Progenitor cell of endocrine pancreas (in vitro differentiated cells): ENCODE measurements around the gene ADAMTS16. TPM values are rescaled to one million over a fixed set of nuclear protein-coding genes. Genes with fewer than 3 reads are reported as not detected.

Source experiments
- DNase-seq: peaks from one replicate; pipeline ENCODE4 v3.0.0; 2021; ENCODE audit warnings: low spot score; ENCODE audit not compliant: unreplicated experiment
- H3K27ac Mint-ChIP-seq: 2 replicates; pipeline ENCODE4 v1.8.0; 2021; ENCODE audit warnings: mild to moderate bottlenecking, moderate library complexity, mixed read lengths
- H3K27me3 Mint-ChIP-seq: 2 replicates; pipeline ENCODE4 v1.8.0; 2021; ENCODE audit warnings: mixed read lengths
- H3K36me3 Mint-ChIP-seq: 2 replicates; pipeline ENCODE4 v1.8.0; 2022; ENCODE audit warnings: mixed read lengths; ENCODE audit not compliant: insufficient read depth
- H3K4me1 Mint-ChIP-seq: 2 replicates; pipeline ENCODE4 v1.8.0; 2021; ENCODE audit warnings: low read depth, mixed read lengths
- H3K4me3 Mint-ChIP-seq: 2 replicates; pipeline ENCODE4 v1.8.0; 2021; ENCODE audit warnings: low read depth, mild to moderate bottlenecking, moderate library complexity, mixed read lengths
- H3K9me3 Mint-ChIP-seq: 2 replicates; pipeline ENCODE4 v1.8.0; 2021; ENCODE audit warnings: low read depth, mixed read lengths
- CTCF ChIP-seq: fragments of 200-600 bp; sonication (generic); IDR thresholded peaks from one replicate; pipeline ENCODE4 v1.5.0; 2021; ENCODE audit warnings: antibody characterized with exemption, mild to moderate bottlenecking; ENCODE audit not compliant: unreplicated experiment
- total RNA-seq: library from RNA; stranded (reverse); gene quantifications from 2 replicates; pipeline ENCODE4 v1.2.1, GENCODE V29; 2021

Gene ADAMTS16
- total RNA-seq, 1 donor from 2014 or later = 40.7 TPM

DNA sequence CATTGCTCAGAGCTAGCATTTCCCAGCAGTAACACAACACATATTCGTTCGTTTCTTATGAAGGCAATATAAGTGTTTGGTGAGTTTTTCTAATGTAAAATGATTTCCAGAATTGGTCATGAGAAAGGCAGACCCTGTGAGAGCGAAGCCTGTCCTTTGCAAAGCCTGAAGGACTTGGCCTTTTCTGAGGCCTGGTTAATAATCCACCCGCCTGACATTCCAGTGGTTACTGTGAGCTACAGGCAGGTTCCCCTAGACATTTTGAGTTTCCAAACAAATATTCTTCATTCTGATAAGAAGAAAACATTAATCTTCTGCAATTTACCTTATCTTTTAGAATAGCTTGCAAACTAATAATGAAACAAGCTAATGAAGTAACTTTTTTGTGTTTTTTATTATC, 38.0 kb downstream of the ADAMTS16 start:
- peak overlapping the region; percentile 97 for H3K27ac Mint-ChIP-seq
- peaks cover 23% of the 10 kb centered on the region for H3K36me3 Mint-ChIP-seq
- H3K27me3 Mint-ChIP-seq = no peaks in the 10 kb centered on the region
- peaks cover 11% of the 10 kb centered on the region for H3K9me3 Mint-ChIP-seq
- peak overlapping the region; percentile 53 for H3K4me3 Mint-ChIP-seq
- peaks cover 47% of the 10 kb centered on the region for H3K4me1 Mint-ChIP-seq
- TF ChIP-seq CTCF = no peak
- DNase-seq = peak; percentile 23

DNA sequence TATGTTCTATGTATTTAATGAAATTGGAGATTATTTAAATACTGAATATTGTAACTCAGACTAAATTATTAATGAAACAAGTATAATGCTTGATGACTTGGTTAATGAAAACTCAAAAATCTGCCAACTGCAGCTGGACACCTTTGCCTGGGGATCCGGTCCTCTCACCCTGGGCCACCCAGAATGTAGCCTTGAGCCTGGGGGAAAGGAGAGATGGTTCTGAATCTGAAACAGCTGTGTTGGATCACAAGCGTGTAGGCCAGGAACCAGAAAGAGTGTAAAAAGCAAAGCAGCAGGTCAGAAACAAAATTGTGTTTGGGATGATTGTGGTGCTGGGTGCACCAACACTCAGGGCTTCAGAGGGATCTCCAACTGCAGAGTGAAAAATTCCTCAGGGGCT, 38.5 kb downstream of the ADAMTS16 start:
- Mint-ChIP-seq H3K27ac (peak overlapping the region; percentile 63), H3K4me3 (no peak overlapping the region), H3K4me1 (peaks cover 50% of the 10 kb centered on the region), H3K36me3 (peaks cover 26% of the 10 kb centered on the region), H3K9me3 (peaks cover 10% of the 10 kb centered on the region), H3K27me3 (no peaks in the 10 kb centered on the region)
- no peak for TF ChIP-seq CTCF
- DNase-seq = no peak

DNA sequence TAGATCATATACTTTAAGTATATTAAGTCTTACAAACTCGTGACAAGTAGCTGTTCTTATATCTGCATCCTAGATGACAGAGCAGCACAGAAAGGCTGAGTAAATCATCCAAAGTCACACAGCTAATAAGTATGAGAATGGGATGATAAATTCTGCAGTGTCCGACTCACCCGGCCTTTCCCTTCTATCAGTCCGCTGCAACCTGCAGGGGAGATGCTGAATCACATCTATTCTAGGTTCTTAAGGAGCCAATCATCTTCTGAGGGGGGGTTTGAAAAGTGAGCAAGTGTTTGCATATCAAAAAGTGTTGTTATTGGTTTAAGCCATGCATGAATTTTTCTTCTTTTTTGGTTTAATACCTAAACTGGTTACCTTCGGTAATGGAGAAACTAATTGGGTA, 38.9 kb downstream of the ADAMTS16 start:
- Mint-ChIP-seq H3K36me3 (peaks cover 25% of the 10 kb centered on the region), H3K4me3 (no peak overlapping the region), H3K9me3 (peaks cover 6% of the 10 kb centered on the region), H3K27ac (no peak overlapping the region), H3K4me1 (peaks cover 51% of the 10 kb centered on the region), H3K27me3 (no peaks in the 10 kb centered on the region)
- TF ChIP-seq CTCF = no peak
- DNase-seq = no peak

GRCh38 chr5:5179597-5179996, 39.5 kb downstream of the ADAMTS16 start:
- Mint-ChIP-seq H3K4me3 (no peak overlapping the region), H3K4me1 (peaks cover 51% of the 10 kb centered on the region), H3K9me3 (peaks cover under 1% of the 10 kb centered on the region), H3K36me3 (peaks cover 20% of the 10 kb centered on the region), H3K27me3 (no peaks in the 10 kb centered on the region), H3K27ac (no peak overlapping the region)
- DNase-seq = no peak
- TF ChIP-seq CTCF = no peak

DNA sequence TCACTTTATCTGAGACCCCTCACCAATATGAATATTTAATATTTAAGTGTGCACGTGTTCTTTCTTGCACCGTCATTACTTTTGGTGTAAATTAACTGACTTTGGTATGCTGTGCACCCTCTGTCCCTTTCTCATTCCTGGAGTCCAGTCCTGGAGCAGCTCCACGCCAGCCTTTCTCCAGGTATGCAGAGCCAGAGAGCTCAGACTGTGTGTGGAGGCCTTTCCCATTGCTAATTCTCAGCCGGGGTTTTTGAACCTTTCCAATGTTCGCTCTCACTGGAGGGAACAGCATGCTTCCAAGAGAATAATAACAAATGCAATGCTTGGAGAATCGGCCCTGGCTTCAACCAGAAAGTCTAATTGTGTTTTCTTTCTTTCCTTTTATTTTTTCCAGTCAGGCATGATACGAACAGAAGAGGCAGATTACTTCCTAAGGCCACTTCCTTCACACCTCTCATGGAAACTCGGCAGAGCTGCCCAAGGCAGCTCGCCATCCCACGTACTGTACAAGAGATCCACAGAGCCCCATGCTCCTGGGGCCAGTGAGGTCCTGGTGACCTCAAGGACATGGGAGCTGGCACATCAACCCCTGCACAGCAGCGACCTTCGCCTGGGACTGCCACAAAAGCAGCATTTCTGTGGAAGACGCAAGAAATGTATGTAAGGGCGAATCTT, 41.7 kb downstream of the ADAMTS16 start:
- H3K9me3 Mint-ChIP-seq = no peaks in the 10 kb centered on the region
- H3K36me3 Mint-ChIP-seq = peaks cover 19% of the 10 kb centered on the region
- H3K27me3 Mint-ChIP-seq = no peaks in the 10 kb centered on the region
- no peak for DNase-seq
- no peak overlapping the region for H3K4me3 Mint-ChIP-seq
- no peak for TF ChIP-seq CTCF
- H3K27ac Mint-ChIP-seq = no peak overlapping the region
- H3K4me1 Mint-ChIP-seq = peaks cover 45% of the 10 kb centered on the region
